IPS DF 19.7 (cell line): Measurements from ENCODE around the gene RNU5D-1.
"Not testable (repeated sequence)": the region's sequence is repeated elsewhere in the genome, so short reads cannot be mapped to it uniquely, and the experiment has no call there.

Experiments used
- DNase-seq: peaks from one replicate; pipeline ENCODE4 v3.0.0-alpha.2; 2013; ENCODE audit warnings: low read depth, low spot score

The RNU5D-1 gene

DNA sequence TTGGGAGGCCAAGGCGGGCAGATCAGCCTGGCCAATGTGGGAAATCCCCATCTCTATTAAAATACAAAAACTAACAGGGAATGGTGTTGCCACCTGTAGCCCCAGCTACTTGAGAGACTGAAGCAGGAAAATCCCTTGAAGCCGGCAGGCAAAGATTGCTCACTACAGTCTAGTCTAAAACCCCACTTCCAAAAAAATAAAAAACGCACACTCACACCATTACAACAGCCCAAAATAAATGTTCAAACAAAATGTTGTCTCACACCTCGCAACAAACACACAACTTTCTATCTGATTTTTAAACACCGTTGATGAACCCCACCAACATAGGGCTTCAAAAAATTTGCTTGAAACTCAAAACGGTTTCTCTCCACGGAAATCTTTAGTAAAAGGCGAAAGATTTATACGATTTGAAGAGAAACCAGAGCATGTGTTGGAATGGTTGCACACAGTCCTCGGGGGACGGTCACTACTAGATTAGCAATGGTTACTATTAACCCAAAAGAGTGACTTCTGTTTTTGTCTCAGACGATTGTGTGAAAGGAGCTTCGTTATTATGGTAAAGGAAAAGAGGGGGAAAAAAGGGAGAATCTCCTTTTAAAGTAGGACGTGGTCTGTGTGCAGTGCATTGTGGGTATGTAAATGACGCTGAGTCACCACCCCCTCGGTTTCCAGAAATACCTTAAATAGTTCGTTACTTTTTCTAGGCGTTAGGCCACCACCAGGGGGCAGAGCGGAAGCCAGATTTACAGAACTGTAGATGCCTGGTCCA is at the start of gene RNU5D-1:
TSS of gene RNU5D-1 (minus strand) at position 430 of the 772 bp plus-strand sequence.
- peak; percentile 91 for DNase-seq

DNA sequence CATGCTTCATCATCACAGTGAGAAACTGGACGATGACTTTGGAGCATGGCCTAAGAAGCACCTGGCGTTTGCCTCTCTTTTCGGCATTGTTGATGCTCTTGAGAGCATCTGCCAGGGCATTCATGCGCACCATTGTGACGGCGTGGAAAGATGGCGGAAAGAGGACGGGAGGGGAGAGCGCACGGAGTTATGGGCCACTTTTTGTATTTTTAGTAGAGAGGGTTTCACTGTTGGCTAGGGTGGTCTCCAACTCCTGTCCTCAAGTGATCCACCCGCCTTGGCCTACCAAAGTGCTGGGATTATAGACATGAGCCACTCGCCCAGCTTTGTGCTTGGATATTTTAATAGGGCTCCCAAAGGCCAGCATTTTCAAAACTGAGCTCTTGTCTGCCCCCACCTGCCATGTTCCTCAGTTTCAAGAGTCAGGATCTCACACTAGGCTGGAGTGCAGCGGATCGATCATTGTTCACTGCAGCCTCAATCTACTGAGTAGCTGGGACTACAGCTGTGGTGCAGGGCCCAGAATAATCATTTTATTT is 49.7 kb upstream of the RNU5D-1 start:
- no peak for DNase-seq

DNA sequence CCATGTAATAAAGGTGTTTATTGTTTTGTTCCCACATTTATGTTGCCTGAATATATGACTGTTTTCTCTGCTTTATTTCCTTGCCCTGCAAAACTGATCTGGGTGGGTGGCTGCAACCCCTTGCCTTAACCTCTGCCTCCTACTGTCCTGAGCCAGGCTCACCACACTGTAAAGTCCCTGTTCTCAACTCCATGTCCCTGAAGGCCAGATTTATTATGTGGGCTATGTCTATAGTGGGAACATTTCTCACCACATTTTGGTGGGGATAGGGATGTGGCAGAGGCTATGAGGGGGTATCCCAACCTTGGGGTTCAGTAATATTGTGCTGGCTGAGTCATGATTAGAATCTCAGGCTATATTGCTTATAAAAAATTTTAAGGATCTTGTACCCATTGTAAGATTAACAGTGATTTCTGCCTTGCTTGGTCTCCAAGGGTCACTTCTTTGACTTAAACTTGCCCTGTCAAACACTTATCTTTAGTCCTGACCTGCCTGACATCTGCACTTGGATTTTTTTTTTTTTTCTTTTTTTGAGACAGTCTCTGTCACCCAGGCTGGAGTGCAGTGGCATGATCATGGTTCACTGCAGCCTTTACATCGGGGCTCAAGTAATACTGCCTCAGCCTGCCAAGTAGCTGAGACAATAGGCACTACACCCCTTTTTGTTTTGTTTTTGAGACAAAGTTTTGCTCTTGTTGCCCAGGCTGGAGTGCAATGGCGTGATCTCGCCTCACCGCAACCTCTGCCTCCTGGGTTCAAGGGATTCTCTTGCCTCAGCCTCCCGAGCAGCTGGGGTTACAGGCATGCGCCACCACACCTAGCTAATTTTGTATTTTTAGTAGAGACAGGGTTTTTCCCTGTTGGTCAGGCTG is 48.0 kb upstream of the RNU5D-1 start:
- no peak for DNase-seq

DNA sequence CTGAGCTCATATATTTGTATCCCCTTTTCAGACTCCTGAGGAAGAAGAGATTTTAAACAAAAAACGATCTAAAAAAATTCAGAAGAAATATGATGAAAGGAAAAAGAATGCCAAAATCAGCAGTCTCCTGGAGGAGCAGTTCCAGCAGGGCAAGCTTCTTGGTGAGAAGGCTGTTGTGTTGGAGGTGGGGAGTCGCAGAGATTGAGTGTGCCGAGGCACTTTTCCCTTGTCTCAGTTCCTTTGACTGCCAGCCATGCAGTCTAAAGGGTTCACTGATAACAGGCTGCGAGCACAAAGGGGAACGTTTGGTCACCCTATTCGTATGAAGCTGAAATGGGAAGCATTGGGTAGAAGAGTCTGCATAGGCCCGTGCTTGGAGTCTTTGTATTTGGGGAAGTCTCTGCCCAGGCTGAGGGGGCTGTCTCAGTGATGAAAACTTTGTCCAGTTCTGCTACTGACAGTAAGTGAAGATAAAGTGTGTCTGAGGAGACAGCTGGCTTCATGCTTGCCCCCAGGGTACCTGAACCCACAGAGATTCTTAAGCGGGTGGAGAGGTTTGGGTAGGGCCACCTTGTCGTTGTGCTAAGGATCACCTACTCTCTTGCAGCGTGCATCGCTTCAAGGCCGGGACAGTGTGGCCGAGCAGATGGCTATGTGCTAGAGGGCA is 47.1 kb upstream of the RNU5D-1 start:
- DNase-seq: no peak

DNA sequence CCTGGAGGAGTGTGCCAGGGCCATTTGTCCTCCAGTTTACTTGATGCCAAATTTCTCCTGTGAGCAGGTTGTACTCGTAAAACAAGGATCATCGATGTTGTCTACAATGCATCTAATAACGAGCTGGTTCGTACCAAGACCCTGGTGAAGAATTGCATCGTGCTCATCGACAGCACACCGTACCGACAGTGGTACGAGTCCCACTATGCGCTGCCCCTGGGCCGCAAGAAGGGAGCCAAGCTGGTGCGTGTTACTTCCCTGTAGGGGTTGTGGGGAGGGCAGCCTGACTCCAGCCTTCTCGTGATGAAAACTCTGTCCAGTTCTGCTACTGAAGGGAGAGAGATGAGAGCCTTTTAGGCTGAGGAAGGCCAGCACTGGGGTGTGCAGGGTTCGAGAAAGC is 46.6 kb upstream of the RNU5D-1 start:
- no peak for DNase-seq

DNA sequence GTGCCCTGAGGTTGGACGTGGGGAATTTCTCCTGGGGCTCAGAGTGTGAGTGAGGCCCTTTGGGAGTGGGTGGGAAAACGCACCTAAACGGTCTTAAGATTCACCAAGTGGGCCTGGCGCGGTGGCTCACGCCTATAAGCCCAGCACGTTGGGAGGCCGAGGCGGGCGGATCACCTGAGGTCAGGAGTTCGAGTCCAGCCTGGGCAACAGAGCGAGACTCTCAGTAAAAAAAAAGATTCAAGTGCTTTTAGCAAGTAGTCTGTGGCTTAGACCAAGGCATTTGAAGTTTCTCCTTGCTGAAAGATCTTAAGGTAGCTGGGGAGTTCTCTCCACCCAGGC is 45.7 kb upstream of the RNU5D-1 start:
- DNase-seq: no peak

DNA sequence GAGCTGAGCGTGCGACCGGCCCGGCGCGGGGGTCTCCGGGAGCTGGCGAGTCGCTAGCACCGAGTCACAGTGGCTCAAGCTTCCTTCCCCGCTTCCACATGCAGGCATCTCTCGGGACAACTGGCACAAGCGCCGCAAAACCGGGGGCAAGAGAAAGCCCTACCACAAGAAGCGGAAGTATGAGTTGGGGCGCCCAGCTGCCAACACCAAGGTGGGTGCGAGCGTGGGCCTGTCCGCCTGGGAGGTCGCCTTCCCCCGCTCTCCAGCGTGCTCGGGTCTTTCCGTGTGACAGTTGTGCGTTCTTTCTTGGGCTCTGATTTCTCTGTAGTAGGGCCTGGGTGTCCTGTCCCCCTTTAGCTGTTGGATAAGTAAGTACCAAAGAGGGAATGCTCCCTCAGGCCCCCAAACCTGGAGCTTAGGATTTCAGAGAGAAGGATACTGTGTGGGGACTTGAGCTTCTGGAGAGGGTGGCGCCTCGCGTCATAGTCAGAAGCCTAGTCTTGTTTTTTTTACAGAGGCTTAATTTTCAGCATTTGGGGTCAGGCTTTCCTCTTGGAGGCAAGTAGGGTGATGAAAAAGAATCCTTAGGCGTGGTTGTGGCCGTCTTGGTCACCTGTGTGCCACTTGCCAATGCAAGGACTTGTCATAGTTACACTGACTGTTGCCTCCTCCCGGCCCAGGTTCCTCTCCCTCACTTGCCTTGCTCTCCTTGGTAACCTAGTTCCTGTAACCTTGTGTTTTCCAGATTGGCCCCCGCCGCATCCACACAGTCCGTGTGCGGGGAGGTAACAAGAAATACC is 45.2 kb upstream of the RNU5D-1 start:
- no peak for DNase-seq

DNA sequence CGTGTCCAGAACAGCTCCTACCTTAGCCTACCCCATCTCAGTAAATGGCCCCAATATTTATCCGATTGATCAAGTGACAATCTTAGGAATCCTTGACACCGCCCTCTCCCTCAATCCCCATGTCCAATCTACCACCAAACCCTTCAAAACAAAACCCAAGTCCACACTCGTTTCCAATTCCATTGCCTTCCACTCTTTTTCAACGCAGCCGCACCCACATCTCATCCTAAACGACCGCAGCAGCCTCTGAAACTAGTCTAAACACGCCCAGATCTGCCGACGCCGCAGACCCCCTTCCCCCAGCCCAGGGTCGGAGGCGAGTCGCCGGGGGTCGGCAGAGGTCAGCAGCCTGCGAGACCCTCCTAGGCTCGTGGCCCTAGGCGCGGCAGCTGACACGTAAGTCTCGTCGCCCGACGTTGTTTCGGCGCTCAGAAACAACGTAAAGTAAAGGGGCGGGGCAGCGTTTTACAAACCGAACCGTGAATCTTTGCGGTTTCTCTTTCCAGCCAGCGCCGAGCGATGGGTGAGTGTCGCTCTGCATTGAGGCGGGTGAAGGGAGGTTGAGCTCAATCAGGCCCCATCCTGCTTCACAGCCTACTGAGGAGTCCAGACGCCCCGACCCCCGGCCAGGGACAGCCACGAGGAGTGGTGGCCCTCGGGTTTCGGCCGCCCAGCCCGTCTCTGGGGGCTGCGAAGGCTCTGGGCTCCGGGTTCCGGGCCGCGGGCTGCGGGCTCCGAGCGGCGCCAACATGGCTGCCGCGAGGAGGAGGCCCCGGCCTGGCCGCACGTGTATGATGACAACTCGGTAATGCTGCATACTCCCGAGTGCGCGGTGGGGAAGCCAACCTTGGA is 44.3 kb upstream of the RNU5D-1 start, which contains the start of gene RPS8:
TSS of gene RPS8 (plus strand) at position 463 of the 852 bp plus-strand sequence. CDS start at position 520, 57 bp downstream.
- DNase-seq: peak; percentile 85

DNA sequence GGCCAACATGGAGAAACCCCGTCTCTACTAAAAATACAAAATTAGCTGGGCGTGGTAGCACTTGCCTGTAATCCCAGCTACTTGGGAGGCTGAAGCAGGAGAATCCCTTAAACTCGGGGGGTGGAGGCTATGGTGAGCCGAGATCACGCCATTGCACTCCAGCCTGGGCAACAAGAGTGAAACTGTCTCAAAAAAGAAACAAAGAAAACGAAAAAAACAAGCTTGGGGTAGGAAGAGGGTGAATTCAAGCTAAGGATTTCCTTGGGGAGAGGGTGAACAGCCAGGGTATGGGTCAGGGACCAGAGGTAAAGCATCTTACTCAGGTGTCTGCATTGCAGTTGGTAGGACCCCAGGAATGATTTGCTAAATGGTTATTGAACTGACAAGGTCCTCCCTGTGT is 35.5 kb upstream of the RNU5D-1 start:
- not testable (repeated sequence) for DNase-seq

DNA sequence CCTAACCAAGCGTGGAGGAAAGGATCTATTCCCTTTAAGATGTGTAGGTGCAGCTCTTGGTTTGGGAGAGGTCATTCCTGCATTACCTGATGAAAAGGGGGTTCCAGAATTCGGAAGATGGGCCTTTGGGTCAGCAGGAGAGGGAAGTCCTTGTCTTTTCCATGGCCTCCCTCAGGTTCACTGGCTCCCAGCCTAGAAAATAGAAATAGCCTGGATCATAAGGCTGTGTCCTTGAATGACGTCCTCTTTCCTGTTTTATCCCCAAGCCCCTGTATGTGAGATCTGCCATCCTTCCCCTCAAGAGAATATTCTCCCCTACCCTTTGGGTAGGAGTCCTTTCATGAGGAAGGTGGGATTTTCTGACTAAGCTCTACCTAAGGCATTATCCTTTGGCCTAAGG is 29.9 kb upstream of the RNU5D-1 start:
- no peak for DNase-seq

DNA sequence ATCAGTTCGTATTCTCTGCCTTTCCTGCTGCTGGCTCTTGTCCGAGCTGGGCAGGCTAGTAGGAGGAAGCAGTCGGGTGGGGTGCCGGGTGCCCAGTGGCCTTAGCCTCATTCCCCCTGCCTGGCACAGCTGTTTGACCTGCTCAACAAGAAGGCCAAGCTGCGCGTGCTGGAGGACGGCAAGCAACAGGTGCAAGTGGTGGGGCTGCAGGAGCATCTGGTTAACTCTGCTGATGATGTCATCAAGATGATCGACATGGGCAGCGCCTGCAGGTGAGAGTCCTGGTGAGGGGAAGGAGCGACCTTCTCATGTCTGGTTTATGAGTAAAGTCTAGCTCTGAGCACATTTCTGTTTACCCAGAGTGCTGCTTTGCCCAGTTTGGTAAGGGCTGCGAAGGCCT is 28.1 kb upstream of the RNU5D-1 start:
- DNase-seq: no peak

DNA sequence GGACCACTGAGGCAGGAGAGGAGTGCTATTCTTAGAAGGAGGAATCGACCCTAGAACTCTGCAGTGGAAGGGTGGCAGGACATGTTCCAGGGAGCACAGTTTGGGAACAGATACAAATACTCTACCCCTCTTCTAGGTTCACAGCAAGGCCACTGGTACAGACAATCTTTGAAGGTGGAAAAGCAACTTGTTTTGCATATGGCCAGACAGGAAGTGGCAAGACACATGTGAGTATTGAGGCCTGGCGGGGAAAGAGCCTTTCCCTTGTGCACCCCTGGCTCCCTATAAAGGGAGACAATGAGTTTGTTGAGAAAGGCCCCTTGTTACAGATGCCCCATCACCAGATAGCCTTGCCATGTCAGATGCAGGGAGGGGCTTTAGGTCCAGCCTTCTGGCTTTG is 26.4 kb upstream of the RNU5D-1 start:
- DNase-seq: no peak

DNA sequence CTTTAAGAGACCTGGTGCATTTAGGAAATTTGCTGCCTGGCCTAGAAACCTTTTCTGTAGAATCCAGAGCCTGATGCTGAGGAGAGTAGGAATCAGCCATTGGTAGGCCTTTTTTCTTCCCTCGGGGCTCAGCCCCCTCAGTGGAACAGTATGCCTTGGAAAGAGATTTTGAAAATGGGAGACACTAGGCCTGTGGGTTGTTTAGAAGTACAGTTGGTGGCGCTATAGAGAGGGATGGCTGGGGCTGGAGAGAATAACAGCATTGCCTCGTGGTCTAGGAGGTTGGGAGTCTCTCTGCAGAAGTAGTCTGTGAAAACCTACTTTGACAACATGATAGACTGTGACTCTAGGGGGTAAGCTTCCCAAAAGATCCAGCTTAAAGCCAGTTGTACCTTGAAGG is 16.9 kb upstream of the RNU5D-1 start:
- no peak for DNase-seq

DNA sequence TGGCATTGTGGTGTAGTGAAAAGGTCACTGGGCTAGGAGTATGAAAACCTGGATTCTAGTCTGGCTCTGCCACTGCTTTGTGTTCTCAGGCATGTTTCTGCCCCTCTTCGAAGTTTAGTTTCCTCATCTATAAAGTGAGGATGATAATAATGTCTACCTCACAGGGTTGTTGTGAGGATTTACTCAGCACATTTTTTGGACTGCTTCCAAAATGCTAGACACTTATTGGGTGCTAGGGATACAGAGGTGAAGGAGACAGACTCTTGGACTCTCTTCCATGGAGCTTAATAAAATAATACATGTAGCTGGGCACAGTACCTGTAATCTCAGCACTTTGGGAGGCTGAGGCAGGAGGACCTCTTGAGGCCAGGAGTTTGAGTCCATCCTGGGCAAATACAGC is 12.2 kb upstream of the RNU5D-1 start:
- no peak for DNase-seq

DNA sequence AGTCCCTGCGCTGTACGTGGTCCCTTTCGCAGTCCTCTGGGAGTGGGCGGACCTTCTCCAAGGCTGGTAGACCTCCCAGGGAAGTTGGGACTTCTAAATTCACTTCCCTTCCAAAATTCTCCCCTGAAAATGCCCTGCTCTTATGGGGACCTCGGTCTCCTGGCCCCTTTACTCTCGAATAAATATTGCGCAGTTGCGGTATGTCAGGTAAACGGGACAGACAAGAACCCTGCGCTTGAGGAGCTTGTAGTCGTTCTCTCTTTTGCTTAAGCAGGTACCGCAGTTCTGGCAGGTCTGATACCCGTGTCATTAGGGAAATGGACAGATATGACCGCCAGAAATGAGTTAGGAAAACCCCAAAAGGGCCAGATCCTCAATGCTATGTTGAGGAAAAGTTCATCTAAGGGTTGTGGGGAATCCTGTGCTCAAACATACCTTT is 9.2 kb upstream of the RNU5D-1 start:
- DNase-seq: no peak

DNA sequence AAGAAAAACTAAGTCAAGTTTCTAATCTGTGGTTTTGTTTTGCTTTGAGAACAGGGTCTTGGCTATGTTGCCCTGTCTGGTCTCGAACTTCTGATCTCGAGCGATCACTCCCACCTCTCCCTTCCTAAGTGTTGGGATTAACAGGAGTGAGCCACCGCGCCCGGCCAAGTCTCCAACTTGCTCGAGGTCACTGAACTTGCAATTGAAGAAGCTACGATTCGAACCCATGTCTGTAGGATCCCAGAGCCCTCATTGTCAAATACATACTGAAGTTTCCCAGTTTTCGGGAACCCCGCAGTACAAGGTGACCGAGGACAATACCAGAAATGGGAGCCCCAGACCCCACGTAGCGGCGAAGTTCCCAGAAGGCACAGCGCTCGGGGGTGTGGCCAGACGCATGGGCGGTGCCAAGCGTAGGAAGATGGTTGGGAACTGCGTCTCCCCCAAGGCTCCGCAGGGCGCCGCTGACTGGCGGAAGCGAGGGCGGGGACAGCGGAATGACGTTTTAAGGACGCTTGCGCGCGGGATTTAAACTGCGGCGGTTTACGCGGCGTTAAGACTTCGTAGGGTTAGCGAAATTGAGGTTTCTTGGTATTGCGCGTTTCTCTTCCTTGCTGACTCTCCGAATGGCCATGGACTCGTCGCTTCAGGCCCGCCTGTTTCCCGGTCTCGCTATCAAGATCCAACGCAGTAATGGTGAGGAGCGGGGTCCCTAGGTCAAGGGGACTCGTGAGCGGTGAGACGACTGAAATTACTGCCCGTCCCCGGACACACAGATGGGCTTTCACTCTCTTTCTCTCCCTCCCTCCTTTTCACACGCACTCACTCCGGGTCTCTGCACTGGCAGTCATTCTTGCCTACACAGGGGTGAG is 8.6 kb upstream of the RNU5D-1 start, which contains the start of gene KIF2C:
TSS of gene KIF2C (plus strand) at position 531 of the 872 bp plus-strand sequence. CDS start at position 627, 96 bp downstream.
- DNase-seq: peak; percentile 92

DNA sequence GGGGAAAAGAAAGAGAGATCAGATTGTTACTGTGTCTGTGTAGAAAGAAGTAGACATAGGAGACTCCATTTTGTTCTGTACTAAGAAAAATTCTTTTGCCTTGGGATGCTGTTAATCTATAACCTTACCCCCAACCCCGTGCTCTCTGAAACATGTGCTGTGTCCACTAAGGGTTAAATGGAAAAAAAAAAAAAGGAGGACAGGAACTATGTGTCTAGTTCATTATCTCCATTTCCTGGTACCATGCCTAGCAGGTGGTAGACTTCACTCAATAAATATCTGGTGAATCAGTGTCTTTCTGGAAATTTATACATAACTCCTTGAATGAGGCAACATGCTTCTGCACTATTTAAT is 8.0 kb upstream of the RNU5D-1 start:
- not testable (repeated sequence) for DNase-seq

DNA sequence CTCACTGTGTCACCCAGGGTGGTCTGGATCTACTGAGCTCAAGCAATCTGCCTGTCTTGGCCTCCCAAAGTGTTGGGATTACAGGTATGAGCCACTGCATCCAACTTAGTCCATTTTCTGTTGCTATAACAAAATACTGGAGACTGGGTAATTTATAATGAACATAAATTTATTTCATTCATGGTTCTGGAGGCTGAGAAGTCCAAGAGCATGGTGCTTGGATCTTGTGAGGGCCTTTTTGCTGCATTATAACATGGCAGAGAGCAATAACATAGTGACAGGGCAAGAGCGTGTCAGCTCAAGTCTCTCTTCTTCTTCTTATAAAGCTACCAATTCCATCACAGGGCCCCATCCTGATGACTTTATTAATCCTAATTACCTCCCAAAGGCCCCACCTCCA is 5.0 kb upstream of the RNU5D-1 start:
- DNase-seq: no peak

DNA sequence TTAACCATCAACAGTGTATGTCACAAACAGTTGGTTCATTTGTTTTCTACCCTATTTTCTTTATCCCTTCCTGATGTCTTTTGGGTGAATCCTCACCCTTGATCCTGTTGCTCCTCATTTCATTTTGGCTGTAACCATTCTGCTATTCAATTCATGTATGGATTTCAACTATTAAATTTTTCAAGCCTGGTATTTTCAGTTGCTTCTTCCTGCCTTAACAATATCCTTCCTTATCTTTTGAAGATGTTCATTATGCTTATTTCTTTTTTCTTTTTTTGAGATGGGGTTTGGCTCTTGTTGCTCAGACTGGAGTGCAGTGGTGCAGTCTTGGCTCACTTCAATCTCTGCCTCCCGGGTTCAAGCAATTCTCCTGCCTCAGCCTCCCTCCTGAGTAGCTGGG is 2.8 kb upstream of the RNU5D-1 start:
- no peak for DNase-seq
